Subcutaneous adipose tissue (tissue), 4 donors: ENCODE data around the gene KRT12. TPM values are rescaled to one million over a fixed set of nuclear protein-coding genes. Genes with fewer than 3 reads are reported as not detected.

ENCODE experiments used
- total RNA-seq, 4 donors: library from RNA; depleted of rRNA; stranded (reverse); fragments of >200 nt; gene quantifications; one replicate each; pipeline ENCODE4 v1.1.0, GENCODE V29; 2016
- TF ChIP-seq, protein P1 (sequence below): fragments of 450-650 bp; IDR thresholded peaks from one replicate; pipeline ENCODE4 v1.5.1; 2016; ENCODE audit warnings: low read depth, mild to moderate bottlenecking, control low read depth, antibody characterized with exemption, moderate library complexity

The KRT12 gene
- total RNA-seq, 4 donors from 2014 or later: 1.2 TPM; not detected in 3

DNA sequence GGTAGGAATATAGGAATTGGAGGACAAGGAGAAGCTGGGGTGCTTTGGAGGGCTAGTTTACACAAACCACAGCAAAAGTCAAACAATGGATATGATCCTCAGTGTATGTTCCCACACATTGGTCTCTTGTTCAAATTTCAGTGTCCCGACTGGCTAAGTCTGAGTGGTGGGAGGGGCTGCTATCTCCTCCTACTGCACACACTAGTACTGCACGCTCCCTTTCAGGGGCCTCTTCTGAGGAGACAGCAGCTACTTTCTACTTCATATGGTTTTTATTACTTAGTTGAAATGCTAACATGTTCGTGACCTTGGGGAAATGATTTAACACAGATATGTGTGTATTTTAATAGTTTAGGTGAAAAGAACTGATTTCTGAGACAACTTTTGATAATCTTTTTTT lies 25.8 kb downstream of the KRT12 start:
- TF ChIP-seq, protein P1, sequence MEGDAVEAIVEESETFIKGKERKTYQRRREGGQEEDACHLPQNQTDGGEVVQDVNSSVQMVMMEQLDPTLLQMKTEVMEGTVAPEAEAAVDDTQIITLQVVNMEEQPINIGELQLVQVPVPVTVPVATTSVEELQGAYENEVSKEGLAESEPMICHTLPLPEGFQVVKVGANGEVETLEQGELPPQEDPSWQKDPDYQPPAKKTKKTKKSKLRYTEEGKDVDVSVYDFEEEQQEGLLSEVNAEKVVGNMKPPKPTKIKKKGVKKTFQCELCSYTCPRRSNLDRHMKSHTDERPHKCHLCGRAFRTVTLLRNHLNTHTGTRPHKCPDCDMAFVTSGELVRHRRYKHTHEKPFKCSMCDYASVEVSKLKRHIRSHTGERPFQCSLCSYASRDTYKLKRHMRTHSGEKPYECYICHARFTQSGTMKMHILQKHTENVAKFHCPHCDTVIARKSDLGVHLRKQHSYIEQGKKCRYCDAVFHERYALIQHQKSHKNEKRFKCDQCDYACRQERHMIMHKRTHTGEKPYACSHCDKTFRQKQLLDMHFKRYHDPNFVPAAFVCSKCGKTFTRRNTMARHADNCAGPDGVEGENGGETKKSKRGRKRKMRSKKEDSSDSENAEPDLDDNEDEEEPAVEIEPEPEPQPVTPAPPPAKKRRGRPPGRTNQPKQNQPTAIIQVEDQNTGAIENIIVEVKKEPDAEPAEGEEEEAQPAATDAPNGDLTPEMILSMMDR: no peak

DNA sequence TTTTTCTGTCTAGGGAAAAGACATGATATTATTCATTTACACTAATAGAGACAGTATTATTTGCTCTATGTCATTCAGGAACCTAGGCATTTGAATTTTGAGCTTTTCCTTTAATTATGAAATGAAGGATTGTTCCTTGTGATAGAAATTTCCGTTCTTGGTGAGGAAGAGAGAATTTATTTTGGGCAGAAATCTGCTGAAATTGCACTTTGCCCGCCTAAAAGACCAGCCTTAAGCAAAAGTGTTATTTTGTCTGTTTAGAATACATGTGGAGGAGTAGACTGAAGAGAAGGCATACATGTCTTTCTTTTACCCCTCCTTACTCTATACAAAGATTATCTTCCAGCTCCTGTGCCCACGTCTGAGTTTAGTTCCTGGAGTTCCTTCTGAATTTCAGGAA lies 27.8 kb downstream of the KRT12 start:
- TF ChIP-seq, protein P1: no peak

GRCh38 chr17:40836020-40836419 lies 31.0 kb downstream of the KRT12 start:
- TF ChIP-seq, protein P1: no peak

DNA sequence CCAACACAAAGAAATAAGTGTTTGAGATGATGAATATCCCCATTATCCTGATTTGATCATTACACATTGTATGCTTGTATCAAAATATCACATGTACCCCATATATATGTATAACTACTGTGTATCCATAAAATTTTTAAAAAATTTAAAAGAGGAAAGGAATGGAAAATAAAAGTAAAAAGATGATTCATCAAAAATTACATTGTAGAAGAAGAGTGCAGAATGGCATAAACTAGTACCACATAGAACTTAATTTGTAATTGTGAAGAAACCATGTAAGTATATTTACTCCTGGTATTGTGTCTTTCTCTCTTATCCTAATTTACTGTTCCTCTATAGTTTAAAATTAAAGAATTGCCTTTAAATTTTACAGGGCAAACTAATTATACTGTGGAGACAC lies 33.1 kb downstream of the KRT12 start:
- TF ChIP-seq, protein P1: no peak

- TF ChIP-seq, protein P1: no peak
Observed at GRCh38 chr17:40832840-40833239, 34.2 kb downstream of the KRT12 start.

DNA sequence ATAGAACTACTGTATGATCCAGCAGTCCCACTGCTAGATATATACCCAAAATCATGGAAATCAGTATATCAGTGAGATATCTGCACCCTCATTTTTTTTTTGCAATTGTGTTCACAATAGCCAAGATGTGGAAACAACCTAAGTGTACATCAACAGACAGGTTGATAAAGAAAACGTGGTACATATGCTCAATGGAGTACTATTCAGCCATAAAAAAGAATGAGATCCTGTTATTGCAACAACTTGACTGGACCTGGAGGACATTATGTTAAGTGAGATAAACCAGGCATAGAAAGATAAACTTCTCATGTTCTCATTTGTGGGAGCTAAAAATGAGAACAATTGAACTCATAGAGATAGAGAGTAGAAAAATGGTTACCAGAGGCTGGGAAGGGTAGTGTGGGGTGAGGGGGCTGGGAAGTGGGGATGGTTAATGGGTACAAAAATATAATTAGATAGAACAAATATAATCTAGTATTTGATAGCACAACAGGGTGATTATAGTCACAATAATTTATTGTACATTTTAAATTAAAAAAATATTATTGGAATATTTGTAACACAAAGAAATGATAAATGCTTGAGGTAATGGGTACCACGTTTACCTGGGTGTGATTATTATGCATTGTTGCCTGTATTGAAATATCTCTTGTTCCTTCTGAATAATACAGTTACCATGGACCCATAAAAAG lies 36.8 kb downstream of the KRT12 start:
- TF ChIP-seq, protein P1: no peak

- TF ChIP-seq, protein P1: no peak
Observed at GRCh38 chr17:40828454-40829044, 38.5 kb downstream of the KRT12 start.
